HepG2 (cell line): ENCODE data around the gene ANO6. TPM values are rescaled to one million over a fixed set of nuclear protein-coding genes. Genes with fewer than 3 reads are reported as not detected.

ENCODE experiments used
- ATAC-seq: fragments of 200-7000 bp; cut with Tn5 transposase; 3 replicates; pipeline ENCODE4 v1.9.1; 2020; ENCODE audit warnings: mild to moderate bottlenecking, moderate library complexity
- BruUV-seq: library from RNA; stranded (reverse); fragments of 400-500 nt; replicated peaks from 2 replicates; lab custom pipeline; 2021; lab: Mats Ljungman, UMichigan
- CTCF ChIA-PET: fragments of 300-600 bp; formaldehyde crosslinking; extraction: SDS; loops from one replicate; lab custom pipeline; 2021; ENCODE audit warnings: low total read pairs, inconsistent platforms, low intra/inter-chr PET ratio; lab: Yijun Ruan, JAX
- POLR2A ChIA-PET: fragments of 350-600 bp; sonication (Branson Sonifier 250); formaldehyde crosslinking; loops from one replicate; lab custom pipeline; 2020; ENCODE audit warnings: antibody characterized with exemption, inconsistent platforms; lab: Yijun Ruan, JAX
- DNase-seq: peaks from one replicate; pipeline ENCODE4 v3.0.0-alpha.2; 2015; ENCODE audit warnings: low spot score
- FAIRE-seq: peaks from 3 replicates; lab custom pipeline; 2011; peaks lifted over from hg19 to GRCh38; lab: Jason Lieb, UNC
- H2AFZ ChIP-seq: one replicate; pipeline ENCODE4 v1.6.1; 2011; ENCODE audit warnings: low read length, inconsistent platforms
- H3K27ac ChIP-seq: fragments of 300-600 bp; 3 replicates; pipeline ENCODE4 v1.8.0; 2011; ENCODE audit warnings: mixed run types, mild to moderate bottlenecking, mixed read lengths, low read length, inconsistent platforms; ENCODE audit not compliant: insufficient read depth; ENCODE audit errors: extremely low read length
- H3K27me3 ChIP-seq, 2 experiments: fragments of 200-600 bp in 1 of 2; 2 replicates in 1 of 2; 3 replicates in 1 of 2; pipeline versions ENCODE4 v1.6.0 to v1.8.0; 2011; ENCODE audit warnings: low read length in 2 of 2, mild to moderate bottlenecking in 2 of 2, moderate library complexity in 2 of 2, inconsistent platforms in 1 of 2; ENCODE audit not compliant: insufficient read depth in 2 of 2, control insufficient read depth in 1 of 2
- H3K36me3 ChIP-seq, 2 experiments: fragments of 200-600 bp in 1 of 2; replicated peaks in 1 of 2; 2 replicates in 1 of 2; 3 replicates in 1 of 2; pipeline versions ENCODE4 v1.5.1 to v1.8.0; 2011; ENCODE audit warnings: low read length in 2 of 2, inconsistent platforms in 1 of 2; ENCODE audit not compliant: insufficient read depth in 2 of 2, control insufficient read depth in 1 of 2
- H3K4me1 ChIP-seq: 2 replicates; pipeline ENCODE4 v1.5.1; 2012; ENCODE audit warnings: low read length, inconsistent platforms; ENCODE audit not compliant: insufficient read depth
- H3K4me2 ChIP-seq: 2 replicates; pipeline ENCODE4 v1.6.0; 2011; ENCODE audit warnings: low read depth, low read length, inconsistent platforms
- H3K4me3 ChIP-seq, 3 experiments: fragments of 200-600 bp in 1 of 3; sonication (generic), shearing (Covaris generic) in 1 of 3; replicated peaks in 1 of 3; 2 replicates each; pipeline ENCODE4 v1.5.1; 2011 to 2016; ENCODE audit warnings: low read length in 3 of 3, inconsistent platforms in 2 of 3, low read depth in 2 of 3, mild to moderate bottlenecking in 2 of 3, control low read depth in 1 of 3, mixed read lengths in 1 of 3; ENCODE audit not compliant: insufficient read depth in 1 of 3
- H3K79me2 ChIP-seq: one replicate; pipeline ENCODE4 v1.6.1; 2011; ENCODE audit warnings: low read length, inconsistent platforms; ENCODE audit not compliant: insufficient read depth
- H3K9ac ChIP-seq: 2 replicates; pipeline ENCODE4 v1.6.0; 2011; ENCODE audit warnings: mild to moderate bottlenecking, low read depth, low read length, inconsistent platforms; ENCODE audit not compliant: insufficient read depth
- H3K9me3 ChIP-seq: 2 replicates; pipeline ENCODE4 v1.5.1; 2012; ENCODE audit warnings: mild to moderate bottlenecking, low read length
- H4K20me1 ChIP-seq: 2 replicates; pipeline ENCODE4 v1.6.0; 2011; ENCODE audit warnings: inconsistent platforms, mild to moderate bottlenecking, low read length, moderate library complexity; ENCODE audit not compliant: insufficient read depth
- ARID2 ChIP-seq: sonication (generic); formaldehyde crosslinking; IDR thresholded peaks from 2 replicates; pipeline ENCODE4 v1.8.1; 2022; ENCODE audit warnings: mild to moderate bottlenecking, missing genetic modification reagents, borderline replicate concordance
- CHD4 ChIP-seq: fragments of 200-600 bp; sonication (generic); IDR thresholded peaks from 2 replicates; pipeline ENCODE4 v1.7.0; 2017; ENCODE audit warnings: mild to moderate bottlenecking, low read length, borderline replicate concordance
- DR1 ChIP-seq: sonication (generic); formaldehyde crosslinking; IDR thresholded peaks from 2 replicates; pipeline ENCODE4 v1.8.0; 2021; ENCODE audit warnings: mild to moderate bottlenecking, missing genetic modification reagents, inconsistent platforms
- KAT7 ChIP-seq: IDR thresholded peaks from 2 replicates; pipeline ENCODE4 v1.6.1; 2018; ENCODE audit warnings: borderline replicate concordance, missing compliant biosample characterization
- POLR2AphosphoS5 ChIP-seq: IDR thresholded peaks from 2 replicates; pipeline ENCODE4 v1.6.1; 2012; ENCODE audit warnings: low read depth, low read length
- SIX4 ChIP-seq: sonication (generic); formaldehyde crosslinking; IDR thresholded peaks from 2 replicates; pipeline ENCODE4 v1.4.0; 2020; ENCODE audit warnings: missing genetic modification reagents
- SMAD9 ChIP-seq: sonication (generic); formaldehyde crosslinking; IDR thresholded peaks from 2 replicates; pipeline ENCODE4 v1.5.1; 2020; ENCODE audit warnings: mild to moderate bottlenecking, missing genetic modification reagents
- TERF1 ChIP-seq: sonication (generic); formaldehyde crosslinking; IDR thresholded peaks from 2 replicates; pipeline ENCODE4 v1.8.0; 2022; ENCODE audit warnings: mild to moderate bottlenecking, missing genetic modification reagents, moderate library complexity
- WIZ ChIP-seq: sonication (generic); formaldehyde crosslinking; IDR thresholded peaks from 2 replicates; pipeline ENCODE4 v1.5.1; 2020; ENCODE audit warnings: mild to moderate bottlenecking, missing genetic modification reagents
- YEATS2 ChIP-seq: sonication (generic); formaldehyde crosslinking; IDR thresholded peaks from 2 replicates; pipeline ENCODE4 v1.4.0; 2020; ENCODE audit warnings: missing genetic modification reagents, borderline replicate concordance
- ZC3H4 ChIP-seq: sonication (generic); formaldehyde crosslinking; IDR thresholded peaks from 2 replicates; pipeline ENCODE4 v1.4.0; 2020; ENCODE audit warnings: missing genetic modification reagents, borderline replicate concordance
- ZNF644 ChIP-seq: IDR thresholded peaks from 2 replicates; pipeline ENCODE4 v1.6.1; 2016; ENCODE audit warnings: low read depth
- ZNF670 ChIP-seq: sonication (generic); formaldehyde crosslinking; IDR thresholded peaks from 2 replicates; pipeline ENCODE4 v1.8.0; 2022; ENCODE audit warnings: mild to moderate bottlenecking, missing genetic modification reagents, borderline replicate concordance
- WGBS: methylation state at CpG from one replicate; pipeline ENCODE4 v1.1.6; 2017; ENCODE audit warnings: low lambda C conversion rate; 5-methylcytosine and 5-hydroxymethylcytosine counted together
- in situ Hi-C: cut with HindIII; loops from 2 replicates; pipeline ENCODE4 v1.10.0; 2017; ENCODE audit warnings: low pct_unique_long_range_greater_than_20kb; ENCODE audit not compliant: extremely low pct_ligation_motif_present
- intact Hi-C: fragments of 100-400 bp; cut with micrococcal nuclease; formaldehyde crosslinking; loops from one replicate; pipeline ENCODE4 v1.10.0; 2022; ENCODE audit not compliant: unreplicated experiment
- polyA plus RNA-seq, 8 experiments: library from polyadenylated mRNA; depleted of rRNA in 3 of 8; stranded (reverse) in 7 of 8; unstranded in 1 of 8; fragments of >200 nt; fragmentation: Illumina TruSeq in 4 of 8; extraction: Trizol in 4 of 8; gene quantifications; 2 replicates each; pipeline versions ENCODE4 v1.2.1 to v1.2.3, GENCODE V29; 2011 to 2016; ENCODE audit warnings: low read depth in 4 of 8, missing spikeins in 1 of 8, mixed read lengths in 1 of 8; ENCODE audit not compliant: insufficient read depth in 1 of 8
- total RNA-seq, 5 experiments: library from RNA; depleted of rRNA; stranded (reverse); fragments of >200 nt; fragmentation: Illumina TruSeq; extraction: Trizol; gene quantifications; 2 replicates each; pipeline ENCODE4 v1.2.3, GENCODE V29; 2016; ENCODE audit warnings: low read depth in 1 of 5
- TF ChIP-seq, protein P1 (sequence below): fragments of 450-650 bp; IDR thresholded peaks from 2 replicates; pipeline ENCODE4 v1.6.1; 2017; ENCODE audit warnings: mild to moderate bottlenecking
- TF ChIP-seq, protein P2 (sequence below): sonication (generic); formaldehyde crosslinking; IDR thresholded peaks from 2 replicates; pipeline ENCODE4 v1.4.0; 2020; ENCODE audit warnings: missing genetic modification reagents
- TF ChIP-seq, protein P3 (sequence below): IDR thresholded peaks from 2 replicates; pipeline ENCODE4 v1.6.1; 2016; ENCODE audit warnings: missing biosample characterization, missing genetic modification reagents, low read depth

Gene ANO6
- total and polyA plus RNA-seq, 2 of the 13 experiments (the other 11 are each of a cell fraction or from before 2014, with no cell fraction given), result 37.8 to 57.1 TPM

DNA sequence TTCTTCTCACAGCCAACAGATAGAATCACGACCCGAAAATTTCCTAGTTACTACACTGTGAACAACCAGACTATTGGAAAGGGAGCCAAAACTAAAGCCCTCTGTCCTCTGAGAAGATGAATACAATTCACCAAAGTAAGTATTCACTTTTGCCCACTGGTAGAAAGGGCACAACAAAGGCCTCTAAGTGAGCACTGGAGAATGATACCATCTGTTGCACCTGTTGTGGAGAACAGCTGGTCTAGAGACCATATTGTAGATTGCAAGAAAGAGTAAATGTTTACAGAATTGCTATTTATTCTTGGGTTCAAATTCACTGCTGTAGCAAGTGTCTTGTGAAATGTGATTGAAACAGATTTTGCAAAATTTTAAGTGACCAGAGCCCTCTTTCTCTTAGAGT is 46.9 kb upstream of the ANO6 start:
- Histone ChIP-seq H2AFZ (no peak overlapping the region), H3K4me1 (no peaks in the 10 kb centered on the region), H3K79me2 (no peaks in the 10 kb centered on the region), H3K4me3 (no peak overlapping the region), H3K9ac (no peak overlapping the region), H3K36me3 (no peaks in the 10 kb centered on the region), H3K27me3 (no peaks in the 10 kb centered on the region), H3K27ac (no peak overlapping the region), H3K9me3 (no peaks in the 10 kb centered on the region), H4K20me1 (no peaks in the 10 kb centered on the region), H3K4me2 (no peak overlapping the region)
- 0% methylated on average over 2 of the region's 2 CpGs for WGBS
- no peak for FAIRE-seq
- DNase-seq, result no peak
- ChIA-PET POLR2A (no interaction called here), CTCF (no interaction called here)
- in situ Hi-C loops (no loop called here), intact Hi-C loops (no loop called here)
- TF ChIP-seq, protein P1, sequence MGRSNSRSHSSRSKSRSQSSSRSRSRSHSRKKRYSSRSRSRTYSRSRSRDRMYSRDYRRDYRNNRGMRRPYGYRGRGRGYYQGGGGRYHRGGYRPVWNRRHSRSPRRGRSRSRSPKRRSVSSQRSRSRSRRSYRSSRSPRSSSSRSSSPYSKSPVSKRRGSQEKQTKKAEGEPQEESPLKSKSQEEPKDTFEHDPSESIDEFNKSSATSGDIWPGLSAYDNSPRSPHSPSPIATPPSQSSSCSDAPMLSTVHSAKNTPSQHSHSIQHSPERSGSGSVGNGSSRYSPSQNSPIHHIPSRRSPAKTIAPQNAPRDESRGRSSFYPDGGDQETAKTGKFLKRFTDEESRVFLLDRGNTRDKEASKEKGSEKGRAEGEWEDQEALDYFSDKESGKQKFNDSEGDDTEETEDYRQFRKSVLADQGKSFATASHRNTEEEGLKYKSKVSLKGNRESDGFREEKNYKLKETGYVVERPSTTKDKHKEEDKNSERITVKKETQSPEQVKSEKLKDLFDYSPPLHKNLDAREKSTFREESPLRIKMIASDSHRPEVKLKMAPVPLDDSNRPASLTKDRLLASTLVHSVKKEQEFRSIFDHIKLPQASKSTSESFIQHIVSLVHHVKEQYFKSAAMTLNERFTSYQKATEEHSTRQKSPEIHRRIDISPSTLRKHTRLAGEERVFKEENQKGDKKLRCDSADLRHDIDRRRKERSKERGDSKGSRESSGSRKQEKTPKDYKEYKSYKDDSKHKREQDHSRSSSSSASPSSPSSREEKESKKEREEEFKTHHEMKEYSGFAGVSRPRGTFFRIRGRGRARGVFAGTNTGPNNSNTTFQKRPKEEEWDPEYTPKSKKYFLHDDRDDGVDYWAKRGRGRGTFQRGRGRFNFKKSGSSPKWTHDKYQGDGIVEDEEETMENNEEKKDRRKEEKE, result no peak
- TF ChIP-seq ZC3H4 (CRISPR knock-in tag) (no peak), DR1 (CRISPR knock-in tag) (no peak), SIX4 (CRISPR knock-in tag) (no peak), YEATS2 (CRISPR knock-in tag) (no peak), SMAD9 (CRISPR knock-in tag) (no peak), ARID2 (CRISPR knock-in tag) (no peak), WIZ (CRISPR knock-in tag) (no peak), ZNF670 (CRISPR knock-in tag) (no peak), ZNF644 (CRISPR knock-in tag) (no peak), TERF1 (CRISPR knock-in tag) (no peak), KAT7 (no peak), CHD4 (no peak), POLR2AphosphoS5 (no peak)
- TF ChIP-seq, protein P2, sequence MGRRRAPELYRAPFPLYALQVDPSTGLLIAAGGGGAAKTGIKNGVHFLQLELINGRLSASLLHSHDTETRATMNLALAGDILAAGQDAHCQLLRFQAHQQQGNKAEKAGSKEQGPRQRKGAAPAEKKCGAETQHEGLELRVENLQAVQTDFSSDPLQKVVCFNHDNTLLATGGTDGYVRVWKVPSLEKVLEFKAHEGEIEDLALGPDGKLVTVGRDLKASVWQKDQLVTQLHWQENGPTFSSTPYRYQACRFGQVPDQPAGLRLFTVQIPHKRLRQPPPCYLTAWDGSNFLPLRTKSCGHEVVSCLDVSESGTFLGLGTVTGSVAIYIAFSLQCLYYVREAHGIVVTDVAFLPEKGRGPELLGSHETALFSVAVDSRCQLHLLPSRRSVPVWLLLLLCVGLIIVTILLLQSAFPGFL (CRISPR knock-in tag), result no peak
- TF ChIP-seq, protein P3, sequence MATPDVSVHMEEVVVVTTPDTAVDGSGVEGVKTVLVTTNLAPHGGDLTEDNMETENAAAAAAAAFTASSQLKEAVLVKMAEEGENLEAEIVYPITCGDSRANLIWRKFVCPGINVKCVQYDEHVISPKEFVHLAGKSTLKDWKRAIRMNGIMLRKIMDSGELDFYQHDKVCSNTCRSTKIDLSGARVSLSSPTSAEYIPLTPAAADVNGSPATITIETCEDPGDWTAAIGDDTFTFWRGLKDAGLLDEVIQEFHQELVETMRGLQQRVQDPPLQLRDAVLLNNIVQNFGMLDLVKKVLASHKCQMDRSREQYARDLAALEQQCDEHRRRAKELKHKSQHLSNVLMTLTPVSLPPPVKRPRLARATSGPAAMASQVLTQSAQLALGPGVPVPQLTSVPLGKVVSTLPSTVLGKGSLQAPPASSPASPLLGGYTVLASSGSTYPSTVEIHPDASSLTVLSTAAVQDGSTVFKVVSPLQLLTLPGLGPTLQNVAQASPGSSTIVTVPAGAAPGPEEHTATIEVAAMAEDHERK (CRISPR knock-in tag), result no peak
- BruUV-seq, result no TSS peak
- ATAC-seq, result no peak
